HG03460 (cell line): ENCODE measurements around the gene GOSR2.

Source experiments
- ATAC-seq: cut with Tn5 transposase; IDR thresholded peaks from one replicate; pipeline ENCODE4 v1.9.1; 2021; ENCODE audit not compliant: unreplicated experiment

Gene GOSR2

GRCh38 chr17:46958041-46958591 is 35.2 kb downstream of the GOSR2 start:
- no peak for ATAC-seq

- no peak for ATAC-seq
Observed at GRCh38 chr17:46960152-46960551, 37.2 kb downstream of the GOSR2 start.

GRCh38 chr17:46962374-46962790 is 39.4 kb downstream of the GOSR2 start:
- ATAC-seq, result no peak

- no peak for ATAC-seq
Observed at GRCh38 chr17:46963571-46963970, 40.6 kb downstream of the GOSR2 start.

GRCh38 chr17:46964315-46965265 is 41.6 kb downstream of the GOSR2 start:
- no peak for ATAC-seq

- no peak for ATAC-seq
Observed at GRCh38 chr17:46968224-46968834, 45.4 kb downstream of the GOSR2 start.

- ATAC-seq, result no peak
Observed at GRCh38 chr17:46968896-46969295, 45.9 kb downstream of the GOSR2 start.

GRCh38 chr17:46971647-46972300 is 48.8 kb downstream of the GOSR2 start:
- ATAC-seq, result no peak

- ATAC-seq, result no peak
Observed at GRCh38 chr17:46972346-46972745, 49.4 kb downstream of the GOSR2 start.

- ATAC-seq, result no peak
Observed at GRCh38 chr17:46974086-46974485, 51.1 kb downstream of the GOSR2 start.

- no peak for ATAC-seq
Observed at GRCh38 chr17:46975287-46975686, 52.3 kb downstream of the GOSR2 start.

- ATAC-seq, result no peak
Observed at GRCh38 chr17:46976626-46977270, 53.8 kb downstream of the GOSR2 start.

GRCh38 chr17:46977348-46977747 is 54.4 kb downstream of the GOSR2 start:
- ATAC-seq, result no peak

- ATAC-seq, result no peak
Observed at GRCh38 chr17:46977750-46978488, 55.0 kb downstream of the GOSR2 start.

GRCh38 chr17:46978489-46979146 is 55.7 kb downstream of the GOSR2 start:
- no peak for ATAC-seq

GRCh38 chr17:46979147-46979863 is 56.3 kb downstream of the GOSR2 start, which contains the start of gene RPRML:
Gene RPRML (minus strand): TSS chr17:46979253. CDS start chr17:46979007, 246 bp downstream.
- ATAC-seq, result no peak

GRCh38 chr17:46982577-46982976 is 59.6 kb downstream of the GOSR2 start:
- ATAC-seq, result no peak

- no peak for ATAC-seq
Observed at GRCh38 chr17:46983782-46984181, 60.8 kb downstream of the GOSR2 start.

- ATAC-seq, result no peak
Observed at GRCh38 chr17:46984341-46984740, 61.4 kb downstream of the GOSR2 start.
